RPMI7951 (cell line): ENCODE data around the gene LPIN2. TPM values are rescaled to one million over a fixed set of nuclear protein-coding genes. Genes with fewer than 3 reads are reported as not detected.
A peak's percentile ranks its signal among the peaks of the same experiment; 100 is the strongest.
"Not testable (repeated sequence)": the region's sequence is repeated elsewhere in the genome, so short reads cannot be mapped to it uniquely, and the experiment has no call there.

Experiments
- DNase-seq: peaks from one replicate; pipeline ENCODE4 v3.0.0-alpha.2; 2012; ENCODE audit warnings: low read depth
- total RNA-seq: library from RNA; depleted of rRNA; stranded (reverse); fragments of >200 nt; shearing (Covaris generic); gene quantifications from 2 replicates; pipeline ENCODE4 v1.2.3, GENCODE V29; 2014

The LPIN2 gene
- total RNA-seq, 1 experiment from 2014 or later: 11.4 TPM

- peak; percentile 51 for DNase-seq
Measured at GRCh38 chr18:3008541-3008940, 4.4 kb downstream of the LPIN2 start.

GRCh38 chr18:3007491-3007890 is 5.5 kb downstream of the LPIN2 start:
- DNase-seq: no peak

DNA sequence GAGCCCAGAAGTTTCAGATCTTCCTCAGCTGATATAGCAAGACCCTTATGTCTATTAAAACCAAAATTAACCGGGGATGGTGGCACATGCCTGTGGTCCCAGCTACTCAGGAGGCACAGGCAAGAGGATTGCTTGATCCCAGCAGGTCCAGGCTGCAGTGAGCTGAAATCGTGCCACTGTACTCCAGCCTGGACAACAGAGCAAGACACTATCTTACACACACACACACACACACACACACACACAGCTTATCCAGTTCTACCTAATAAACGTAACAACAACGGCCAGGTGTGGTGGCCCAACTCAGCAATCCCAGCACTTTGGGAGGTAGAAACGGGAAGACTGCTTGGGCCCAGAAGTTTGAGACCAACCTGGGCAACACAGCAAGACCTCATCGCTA is 7.5 kb downstream of the LPIN2 start:
- DNase-seq: no peak

- DNase-seq: not testable (repeated sequence)
Measured at GRCh38 chr18:3003766-3004165, 9.2 kb downstream of the LPIN2 start.

DNA sequence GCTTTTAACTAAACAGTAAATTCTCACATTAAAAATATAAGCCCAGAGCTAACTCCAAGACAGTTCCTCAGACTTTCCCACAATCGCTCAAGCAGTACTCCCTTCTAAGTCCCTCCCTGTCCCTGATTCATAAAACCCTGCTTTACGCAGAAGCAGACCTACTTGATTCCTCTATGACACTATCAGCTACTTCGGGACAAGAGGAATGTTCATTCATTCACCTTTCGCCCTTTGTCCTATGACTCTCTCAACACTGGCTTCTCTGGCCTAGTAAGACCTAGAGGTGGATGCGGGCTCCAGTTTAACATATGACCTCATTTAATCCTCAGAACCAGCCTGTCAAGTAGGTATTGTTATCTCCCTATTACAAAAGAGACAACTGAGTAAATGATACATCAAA is 10.2 kb downstream of the LPIN2 start:
- no peak for DNase-seq

DNA sequence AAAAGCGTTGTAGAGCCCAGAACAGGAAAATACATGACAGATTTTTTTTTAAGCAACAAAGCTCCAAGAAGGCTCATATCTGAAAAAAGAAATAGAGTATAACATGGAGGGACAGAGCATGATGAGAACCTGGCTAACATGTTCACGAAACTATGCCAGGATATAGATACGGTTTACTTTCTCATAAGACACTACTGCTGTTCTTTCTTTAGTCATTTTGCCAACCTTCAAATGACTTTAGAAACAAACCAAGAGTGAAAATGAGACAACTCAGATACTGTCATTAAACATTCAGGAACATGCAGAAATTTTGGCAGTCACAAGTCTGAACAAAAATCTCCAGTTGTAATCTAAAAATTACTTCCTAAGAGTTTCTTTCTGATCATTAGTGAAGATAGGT is 14.3 kb downstream of the LPIN2 start:
- no peak for DNase-seq

- no peak for DNase-seq
Measured at GRCh38 chr18:2997846-2998564, 14.9 kb downstream of the LPIN2 start.

GRCh38 chr18:2997429-2997828 is 15.5 kb downstream of the LPIN2 start:
- DNase-seq: no peak

GRCh38 chr18:2994603-2995432 is 18.1 kb downstream of the LPIN2 start:
- DNase-seq: no peak

- DNase-seq: no peak
Measured at GRCh38 chr18:2994020-2994589, 18.8 kb downstream of the LPIN2 start.

DNA sequence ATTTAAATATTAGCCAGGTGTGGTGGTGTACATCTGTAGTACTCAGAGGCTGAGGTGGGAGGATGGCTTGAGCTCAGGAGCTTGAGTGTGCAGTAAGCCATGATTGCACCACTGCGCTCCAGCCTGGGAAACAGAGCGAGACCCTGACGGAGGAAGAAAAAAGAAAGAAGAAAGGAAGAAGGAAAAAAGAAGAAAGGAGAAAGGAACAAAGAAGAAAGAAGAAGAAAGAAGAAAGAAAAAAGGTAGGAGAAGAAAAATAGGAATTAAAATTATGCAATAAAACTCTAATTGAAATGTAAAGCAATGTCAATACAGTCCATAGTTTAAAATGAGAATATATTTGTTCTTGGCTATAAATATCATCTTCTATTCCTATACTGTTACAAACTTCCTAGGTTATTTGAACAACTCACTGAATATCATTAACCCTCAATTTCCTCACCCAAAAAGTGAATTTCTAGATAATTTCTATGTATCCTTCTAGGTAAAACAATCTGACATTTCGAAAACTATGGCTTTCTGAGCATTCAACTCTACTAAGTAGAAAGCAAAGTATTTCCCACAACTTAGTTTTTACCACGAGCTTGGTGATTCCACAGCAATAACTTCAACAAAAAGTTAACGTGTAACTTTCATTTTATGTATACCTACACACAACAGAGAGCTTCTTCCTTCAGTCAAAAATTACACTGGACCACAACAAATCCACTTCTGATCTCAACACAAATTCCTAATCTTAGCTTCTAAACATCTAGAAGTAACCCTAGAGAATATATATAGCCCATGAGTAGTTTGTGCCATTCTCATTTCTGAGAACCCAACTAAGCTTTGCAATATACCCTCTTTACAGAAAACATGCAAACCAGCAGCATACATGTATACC is 19.7 kb downstream of the LPIN2 start:
- no peak for DNase-seq

DNA sequence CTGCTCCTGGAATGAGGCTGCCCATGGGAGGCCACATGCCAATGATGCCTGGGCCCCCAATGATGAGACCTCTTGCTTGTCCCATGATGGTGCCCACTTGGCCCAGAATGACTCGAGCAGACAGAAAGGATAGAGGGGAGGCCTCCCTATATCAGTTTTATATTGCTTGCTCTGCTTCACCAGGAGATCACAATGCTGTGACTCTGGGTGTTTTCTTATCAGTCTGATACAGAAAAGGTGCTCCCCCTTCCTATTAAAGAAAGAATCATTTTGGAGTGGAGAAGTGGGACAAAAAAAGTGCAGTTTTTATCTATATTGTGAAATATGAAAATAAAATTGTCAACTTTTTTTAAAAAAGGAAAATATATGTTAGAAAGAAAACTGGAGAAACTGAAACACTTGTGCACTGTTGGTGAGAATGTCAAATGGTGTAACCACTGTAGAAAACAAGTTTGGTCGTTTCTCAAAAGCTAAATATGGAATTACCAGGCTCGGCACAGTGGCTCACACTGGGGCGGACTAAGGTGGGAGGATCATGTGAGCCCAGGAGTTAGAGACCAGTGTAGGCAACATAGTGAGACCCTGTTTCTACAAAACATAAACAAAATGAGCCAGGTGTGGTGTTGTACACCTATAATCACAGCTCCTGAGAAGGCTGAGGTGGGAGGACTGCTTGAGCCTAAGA is 21.8 kb downstream of the LPIN2 start:
- no peak for DNase-seq

DNA sequence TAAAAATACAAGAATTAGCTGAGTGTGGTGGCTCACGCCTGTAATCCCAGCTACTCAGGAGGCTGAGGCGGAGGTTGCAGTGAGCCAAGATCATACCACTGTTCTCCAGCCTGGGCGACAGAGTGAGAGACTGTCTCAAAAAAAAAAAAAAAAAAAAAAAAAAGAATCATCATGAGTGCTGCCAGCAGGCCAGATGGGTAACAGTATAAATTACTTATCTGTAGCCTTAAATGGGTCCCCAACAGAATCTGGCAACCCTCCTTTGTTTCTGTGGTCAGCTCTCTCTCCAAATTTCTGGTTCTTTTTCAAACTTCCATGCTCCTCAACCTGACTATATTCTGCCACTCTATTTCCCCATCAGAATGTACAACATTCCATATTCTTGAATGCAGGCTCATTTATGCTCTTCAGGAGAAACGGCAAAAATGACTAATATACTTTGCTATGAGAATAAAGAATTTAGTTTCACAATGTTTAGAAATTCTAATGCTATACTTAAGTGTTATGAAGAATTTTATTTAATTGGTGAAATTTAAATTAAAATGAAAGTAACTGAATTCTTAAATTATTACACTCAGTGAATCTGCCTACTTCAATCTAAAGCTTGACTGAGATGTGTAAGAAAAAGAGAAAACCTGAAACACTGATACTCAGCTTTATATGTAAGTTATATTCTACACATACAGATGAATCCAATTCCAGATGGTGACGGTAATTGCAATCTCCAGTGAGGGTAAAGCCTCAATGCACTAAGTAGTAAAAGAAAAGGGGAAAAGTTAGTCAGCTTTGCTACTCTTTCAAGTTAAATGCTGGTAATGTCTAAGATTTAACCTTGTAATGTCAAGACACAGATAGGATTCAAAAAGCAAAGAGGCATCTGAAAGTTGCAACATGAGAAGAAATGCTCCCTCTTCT is 24.8 kb downstream of the LPIN2 start:
- DNase-seq: peak; percentile 39

- DNase-seq: no peak
Measured at GRCh38 chr18:2986150-2986865, 26.6 kb downstream of the LPIN2 start.

DNA sequence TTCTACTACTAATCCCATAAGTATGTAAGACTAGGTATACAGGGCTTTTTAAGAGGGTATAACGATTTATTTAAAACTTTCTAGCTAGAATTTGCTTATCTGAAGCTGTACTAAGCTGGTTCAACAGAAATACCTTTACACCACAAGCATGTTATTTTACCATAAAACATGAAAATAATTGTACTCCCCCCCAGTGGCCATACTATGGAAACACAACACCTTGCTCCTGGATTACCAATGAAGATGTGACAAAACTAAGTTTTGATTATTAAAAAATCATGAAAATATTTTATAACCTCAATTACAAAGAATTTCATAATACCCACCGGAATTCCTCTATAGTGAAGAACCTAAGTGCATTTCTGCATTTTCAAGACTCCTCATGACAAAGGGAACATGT is 27.3 kb downstream of the LPIN2 start:
- peak; percentile 21 for DNase-seq

DNA sequence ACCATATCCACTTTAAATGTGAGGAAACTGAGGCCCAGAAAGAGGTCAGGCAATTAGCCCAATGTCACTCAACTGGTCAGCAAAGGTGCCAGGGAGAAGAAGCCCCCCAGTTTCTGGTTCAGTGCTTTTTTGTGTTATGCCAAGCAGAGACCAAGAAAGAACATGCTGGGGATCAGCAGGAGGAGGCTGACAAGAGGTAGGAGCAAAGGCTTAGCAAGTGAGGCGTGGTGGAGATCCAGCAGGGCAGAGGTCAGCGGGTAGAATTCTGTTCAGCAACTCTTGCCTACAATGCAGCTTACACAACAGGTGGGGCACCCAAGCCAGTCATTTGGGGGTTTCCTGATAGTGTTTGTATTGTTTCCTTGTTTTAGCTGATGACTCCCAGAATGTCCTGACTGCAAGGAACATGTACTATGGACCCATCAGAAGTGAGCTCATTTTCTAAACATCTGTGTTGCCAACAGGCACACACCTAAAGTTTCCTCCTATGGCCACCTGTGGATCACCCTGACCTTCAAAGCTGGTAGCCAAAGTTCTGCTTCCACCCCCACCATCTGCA is 28.2 kb downstream of the LPIN2 start:
- DNase-seq: no peak

- DNase-seq: no peak
Measured at GRCh38 chr18:2984091-2984490, 28.9 kb downstream of the LPIN2 start.

DNA sequence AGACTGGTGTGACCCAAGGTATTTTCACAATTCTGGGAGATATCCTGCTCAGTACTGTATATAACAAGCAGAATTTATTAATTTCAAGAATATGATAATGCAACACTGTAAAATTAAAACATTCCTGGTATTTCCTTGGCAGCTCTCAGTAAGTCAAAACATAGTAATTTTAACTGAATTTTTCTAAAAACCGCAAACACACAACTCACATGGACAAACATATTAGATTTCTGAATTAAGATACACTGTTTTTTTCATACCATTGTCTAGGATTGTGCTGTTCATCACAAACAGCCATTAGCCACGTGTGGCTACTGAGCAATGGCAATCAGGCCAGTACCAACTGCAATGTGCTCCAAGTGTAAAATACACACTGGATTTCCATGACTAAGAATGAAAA is 29.6 kb downstream of the LPIN2 start:
- DNase-seq: no peak
